Kidney (tissue), 14 donors: Measurements from ENCODE around the gene HOXD11. TPM values are rescaled to one million over a fixed set of nuclear protein-coding genes. Genes with fewer than 3 reads are reported as not detected.
A peak's percentile ranks its signal among the peaks of the same experiment; 100 is the strongest.

Source experiments
- DNase-seq, 5 donors: peaks; one replicate each; pipeline ENCODE4 v3.0.0-alpha.2; 2013 to 2020
- FAIRE-seq: peaks from 2 replicates; lab custom pipeline; 2012; peaks lifted over from hg19 to GRCh38; lab: Jason Lieb, UNC
- H3K27ac ChIP-seq, 2 donors: one replicate each; pipeline ENCODE4 v1.7.0; 2013; ENCODE audit warnings: low read depth in 2 of 2, low read length in 2 of 2, inconsistent platforms in 1 of 2
- H3K27me3 ChIP-seq: one replicate; pipeline ENCODE4 v1.7.1; 2013; ENCODE audit warnings: low read length, inconsistent platforms; ENCODE audit not compliant: control insufficient read depth, insufficient read depth
- H3K36me3 ChIP-seq, 3 donors: one replicate each; pipeline versions ENCODE4 v1.7.0 to v1.7.1; 2013; ENCODE audit warnings: low read length in 3 of 3, control low read depth in 1 of 3, inconsistent platforms in 1 of 3; ENCODE audit not compliant: insufficient read depth in 3 of 3, control insufficient read depth in 2 of 3
- H3K4me1 ChIP-seq, 3 donors: one replicate each; pipeline versions ENCODE4 v1.7.0 to v1.7.1; 2013; ENCODE audit warnings: low read length in 3 of 3, inconsistent platforms in 1 of 3, low read depth in 1 of 3; ENCODE audit not compliant: control insufficient read depth in 2 of 3, insufficient read depth in 2 of 3
- H3K4me3 ChIP-seq, 3 donors: one replicate each; pipeline versions ENCODE4 v1.7.0 to v1.8.1; 2013; ENCODE audit warnings: low read length in 3 of 3, control low read depth in 1 of 3, inconsistent platforms in 1 of 3
- H3K9ac ChIP-seq, 3 donors: one replicate each; pipeline versions ENCODE4 v1.7.0 to v1.7.1; 2013; ENCODE audit warnings: low read length in 3 of 3, control low read depth in 1 of 3, inconsistent platforms in 1 of 3
- H3K9me3 ChIP-seq, 3 donors: one replicate each; pipeline versions ENCODE4 v1.7.0 to v1.7.1; 2013; ENCODE audit warnings: low read length in 3 of 3, control low read depth in 1 of 3, inconsistent platforms in 1 of 3; ENCODE audit not compliant: control insufficient read depth in 2 of 3, insufficient read depth in 1 of 3
- CTCF ChIP-seq: IDR thresholded peaks from 3 replicates; pipeline ENCODE4 v1.5.1; 2012; ENCODE audit warnings: mild to moderate bottlenecking, moderate library complexity, borderline replicate concordance; ENCODE audit not compliant: insufficient read depth; ENCODE audit errors: extremely low read depth
- intact Hi-C: fragments of 100-400 bp; cut with DNase I; formaldehyde crosslinking; loops from one replicate; pipeline ENCODE4 v1.11.1; 2022
- polyA plus RNA-seq: library from polyadenylated mRNA; stranded (reverse); fragments of 350-450 nt; fragmentation: Illumina TruSeq; extraction: RNeasy Lipid Tissue Mini Kit (QIAGEN cat#74804); gene quantifications from one replicate; pipeline ENCODE4 v1.2.3, GENCODE V29; 2014; ENCODE audit warnings: low read depth, low replicate concordance; ENCODE audit not compliant: insufficient read depth
- total RNA-seq: library from RNA; stranded (reverse); fragmentation: NEBNext Ultra II Directional; extraction: Animal tissue kit (Norgen Biotek cat#: 25700); gene quantifications from one replicate; pipeline ENCODE4 v1.2.1, GENCODE V29; 2021
- donor health status: control.
- donor health status: control.
- donor health status: control.
- donor health status: control.
- donor health status: control.
- donor health status: DM: yes; HTN: yes; CAD: no.
- donor health status: Normal renal cell carcinoma (clear cell type).

Gene HOXD11
- total and polyA plus RNA-seq, 2 donors from 2014 or later, result 5.8 to 15.9 TPM

- intact Hi-C loops, result loop anchor here (5.0 to 10.0 kb wide), 2 partner anchors 408 to 725 kb away; no protein-coding TSS in a partner anchor
- Histone ChIP-seq H3K36me3 (no peaks in the 10 kb centered on the region), H3K4me1 (peaks cover 0 to 14% (median 5%) of the 10 kb centered on the region in 3 donors), H3K27ac (no peak within 1 kb of the TSS), H3K9me3 (no peaks in the 10 kb centered on the region), H3K27me3 (peaks cover 90% of the 10 kb centered on the region), H3K9ac (no peak within 1 kb of the TSS), H3K4me3 (no peak within 1 kb of the TSS)
- no peak for FAIRE-seq
- peak; percentile 68 to 85 (median 76) for DNase-seq
- TF ChIP-seq CTCF, result no peak
These were observed 14.6 kb upstream of the HOXD11 start, which contains the start of gene HOXD13 for GRCh38 chr2:176092270-176093144. Gene HOXD13 (plus strand): TSS chr2:176092721. CDS start chr2:176092891, 170 bp downstream.

DNA sequence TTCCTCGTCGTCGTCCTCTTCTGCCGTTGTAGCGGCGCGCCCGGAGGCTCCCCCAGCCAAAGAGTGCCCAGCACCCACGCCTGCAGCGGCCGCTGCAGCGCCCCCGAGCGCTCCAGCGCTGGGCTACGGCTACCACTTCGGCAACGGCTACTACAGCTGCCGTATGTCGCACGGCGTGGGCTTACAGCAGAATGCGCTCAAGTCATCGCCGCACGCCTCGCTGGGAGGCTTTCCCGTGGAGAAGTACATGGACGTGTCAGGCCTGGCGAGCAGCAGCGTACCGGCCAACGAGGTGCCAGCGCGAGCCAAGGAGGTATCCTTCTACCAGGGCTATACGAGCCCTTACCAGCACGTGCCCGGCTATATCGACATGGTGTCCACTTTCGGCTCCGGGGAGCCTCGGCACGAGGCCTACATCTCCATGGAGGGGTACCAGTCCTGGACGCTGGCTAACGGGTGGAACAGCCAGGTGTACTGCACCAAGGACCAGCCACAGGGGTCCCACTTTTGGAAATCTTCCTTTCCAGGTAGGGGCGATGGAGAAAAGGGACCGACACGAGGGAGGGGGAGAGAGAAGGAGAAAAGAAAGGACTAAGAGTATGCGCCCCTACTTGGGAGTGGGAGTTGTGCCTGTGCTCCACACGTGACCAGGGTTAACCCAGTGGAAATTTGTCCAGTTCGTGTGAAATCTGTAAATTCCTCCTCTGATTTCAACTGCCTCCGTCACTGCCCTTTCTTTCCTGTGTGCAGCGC, 13.8 kb upstream of the HOXD11 start:
- DNase-seq (peak in 4 of 5 donors; percentile 63 to 73 (median 70)), FAIRE-seq (no peak)
- TF ChIP-seq CTCF, result no peak
- peaks cover 0 to 9% (median 5%) of the 10 kb centered on the region in 3 donors for H3K4me1 ChIP-seq
- intact Hi-C loops, result loop anchor here (5.0 to 10.0 kb wide), 2 partner anchors 409 to 726 kb away; no protein-coding TSS in a partner anchor
- H3K27me3 ChIP-seq, result peaks cover 88% of the 10 kb centered on the region
- no peak overlapping the region for H3K27ac ChIP-seq
- no peak overlapping the region for H3K9ac ChIP-seq
- H3K9me3 ChIP-seq, result no peaks in the 10 kb centered on the region
- no peak overlapping the region for H3K4me3 ChIP-seq
- no peaks in the 10 kb centered on the region for H3K36me3 ChIP-seq

DNA sequence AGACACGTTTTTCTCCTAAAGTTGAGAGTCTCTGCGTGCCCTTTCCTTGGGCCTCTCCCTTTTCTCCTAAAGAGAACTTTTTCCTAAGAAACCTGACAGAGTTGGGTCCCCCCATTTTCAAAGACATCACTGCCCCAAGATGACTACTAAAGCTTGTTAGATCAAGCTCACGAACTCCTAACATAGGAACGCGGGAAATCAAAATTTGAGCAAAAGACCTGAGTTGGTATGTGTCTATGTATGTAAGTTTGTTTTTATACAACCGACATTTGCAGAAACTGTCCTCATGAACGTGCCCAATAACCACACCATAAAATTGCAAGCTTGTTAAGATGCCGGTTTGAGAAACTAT, 13.2 kb upstream of the HOXD11 start:
- H3K36me3 ChIP-seq, result no peaks in the 10 kb centered on the region
- H3K9me3 ChIP-seq, result no peaks in the 10 kb centered on the region
- H3K9ac ChIP-seq, result no peak overlapping the region
- peaks cover 0 to 9% (median 5%) of the 10 kb centered on the region in 3 donors for H3K4me1 ChIP-seq
- DNase-seq (peak in 1 of 5 donors; percentile 19), FAIRE-seq (no peak)
- TF ChIP-seq CTCF, result no peak
- no peak overlapping the region for H3K4me3 ChIP-seq
- intact Hi-C loops, result loop anchor here (5.0 to 10.0 kb wide), 2 partner anchors 409 to 727 kb away; no protein-coding TSS in a partner anchor
- peaks cover 85% of the 10 kb centered on the region for H3K27me3 ChIP-seq
- no peak overlapping the region for H3K27ac ChIP-seq
